ENCODE data around the gene CTNNA1. TPM values are rescaled to one million over a fixed set of nuclear protein-coding genes. Genes with fewer than 3 reads are reported as not detected.

Gene CTNNA1
- total RNA-seq, 4 donors from 2014 or later: 223 to 304 (median 263) TPM

DNA sequence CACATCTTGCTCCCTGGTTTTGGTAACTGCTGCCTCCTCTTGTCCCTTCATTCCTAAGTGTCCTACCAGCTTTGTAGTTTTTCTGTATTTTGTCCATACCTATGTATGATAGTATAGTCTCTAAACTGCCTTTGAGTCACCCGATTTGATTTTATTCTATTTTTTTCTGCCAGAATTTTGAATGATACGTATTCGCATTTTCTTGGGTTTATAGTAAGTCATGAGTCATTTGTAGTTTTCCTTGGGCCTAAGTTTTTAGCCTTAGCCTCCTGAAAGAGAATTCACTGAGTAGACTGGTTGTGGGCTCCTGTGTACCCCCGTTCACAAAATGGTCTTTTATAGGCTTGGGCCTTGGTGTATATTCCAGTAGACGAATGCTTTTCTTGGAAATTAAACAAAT is 62.3 kb downstream of the CTNNA1 start:
- 89 to 91% methylated on average over 5 of the region's 5 CpGs for WGBS, 2 donors
- no peak for TF ChIP-seq POLR2A (IDR thresholded peaks at IDR 0.05)
- TF ChIP-seq, protein P1, sequence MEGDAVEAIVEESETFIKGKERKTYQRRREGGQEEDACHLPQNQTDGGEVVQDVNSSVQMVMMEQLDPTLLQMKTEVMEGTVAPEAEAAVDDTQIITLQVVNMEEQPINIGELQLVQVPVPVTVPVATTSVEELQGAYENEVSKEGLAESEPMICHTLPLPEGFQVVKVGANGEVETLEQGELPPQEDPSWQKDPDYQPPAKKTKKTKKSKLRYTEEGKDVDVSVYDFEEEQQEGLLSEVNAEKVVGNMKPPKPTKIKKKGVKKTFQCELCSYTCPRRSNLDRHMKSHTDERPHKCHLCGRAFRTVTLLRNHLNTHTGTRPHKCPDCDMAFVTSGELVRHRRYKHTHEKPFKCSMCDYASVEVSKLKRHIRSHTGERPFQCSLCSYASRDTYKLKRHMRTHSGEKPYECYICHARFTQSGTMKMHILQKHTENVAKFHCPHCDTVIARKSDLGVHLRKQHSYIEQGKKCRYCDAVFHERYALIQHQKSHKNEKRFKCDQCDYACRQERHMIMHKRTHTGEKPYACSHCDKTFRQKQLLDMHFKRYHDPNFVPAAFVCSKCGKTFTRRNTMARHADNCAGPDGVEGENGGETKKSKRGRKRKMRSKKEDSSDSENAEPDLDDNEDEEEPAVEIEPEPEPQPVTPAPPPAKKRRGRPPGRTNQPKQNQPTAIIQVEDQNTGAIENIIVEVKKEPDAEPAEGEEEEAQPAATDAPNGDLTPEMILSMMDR (IDR thresholded peaks at IDR 0.05): no peak

DNA sequence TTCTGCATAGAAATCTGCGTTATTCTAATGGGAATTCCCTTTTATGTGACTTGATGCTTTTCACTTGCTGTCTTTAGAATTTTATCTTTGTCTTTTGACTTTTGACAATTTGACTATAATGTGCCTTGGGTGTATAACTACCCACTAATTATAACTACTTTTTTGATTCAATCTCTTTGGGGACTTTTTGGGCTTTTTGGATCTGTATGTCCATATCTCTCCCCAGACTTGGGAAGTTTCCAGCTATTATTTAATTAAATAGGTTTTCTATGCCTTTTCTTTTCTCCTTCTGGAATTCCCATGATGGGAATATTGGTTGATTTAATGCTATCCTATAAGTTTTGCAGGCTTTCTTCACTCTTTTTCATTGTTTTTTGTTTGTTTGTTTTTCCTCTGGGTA is 64.0 kb downstream of the CTNNA1 start:
- 97% methylated on average over 1 of the region's 1 CpG for WGBS, 2 donors
- no peak for TF ChIP-seq POLR2A (IDR thresholded peaks at IDR 0.05)
- TF ChIP-seq, protein P1 (IDR thresholded peaks at IDR 0.05): no peak
- intact Hi-C loops (cut with DNase I; ENCODE audit: low total_unique reads): no loop called here
- no peak overlapping the region for H3K4me3 ChIP-seq (ENCODE audit: low read depth, poor library complexity, severe bottlenecking)
- no peak for DNase-seq (ENCODE audit: low spot score in 2 of 2)

More for the DNA sequence above, 62.3 kb downstream of the CTNNA1 start:
- intact Hi-C loops (cut with DNase I; ENCODE audit: low total_unique reads): no loop called here
- no peak for DNase-seq (ENCODE audit: low spot score in 2 of 2)
- no peak overlapping the region for H3K4me3 ChIP-seq (ENCODE audit: low read depth, poor library complexity, severe bottlenecking)

DNA sequence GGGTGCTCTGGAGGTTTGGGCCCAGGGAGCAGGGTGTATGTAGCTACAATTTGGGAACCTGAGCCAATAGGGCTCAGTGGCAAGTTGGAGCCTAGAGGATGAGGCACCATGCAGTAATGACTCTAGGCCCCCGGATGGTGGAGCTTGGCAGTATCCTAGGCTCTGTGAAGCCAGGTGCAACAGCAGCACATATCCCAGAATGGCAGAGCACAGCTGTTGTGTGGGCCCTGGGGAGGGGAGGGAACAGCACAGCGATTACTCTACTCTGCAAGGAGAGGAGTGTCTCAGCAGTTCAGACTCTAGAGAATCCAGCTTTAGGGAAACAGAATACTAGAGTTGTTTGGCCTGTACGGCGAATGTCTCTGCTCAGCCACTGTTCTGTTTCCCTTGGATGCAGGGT is 65.9 kb downstream of the CTNNA1 start:
- TF ChIP-seq POLR2A (IDR thresholded peaks at IDR 0.05): no peak
- intact Hi-C loops (cut with DNase I; ENCODE audit: low total_unique reads): no loop called here
- DNase-seq (ENCODE audit: low spot score in 2 of 2): no peak
- WGBS, 2 donors: 85 to 93% methylated on average over 4 of the region's 4 CpGs
- H3K4me3 ChIP-seq (ENCODE audit: low read depth, poor library complexity, severe bottlenecking): no peak overlapping the region

DNA sequence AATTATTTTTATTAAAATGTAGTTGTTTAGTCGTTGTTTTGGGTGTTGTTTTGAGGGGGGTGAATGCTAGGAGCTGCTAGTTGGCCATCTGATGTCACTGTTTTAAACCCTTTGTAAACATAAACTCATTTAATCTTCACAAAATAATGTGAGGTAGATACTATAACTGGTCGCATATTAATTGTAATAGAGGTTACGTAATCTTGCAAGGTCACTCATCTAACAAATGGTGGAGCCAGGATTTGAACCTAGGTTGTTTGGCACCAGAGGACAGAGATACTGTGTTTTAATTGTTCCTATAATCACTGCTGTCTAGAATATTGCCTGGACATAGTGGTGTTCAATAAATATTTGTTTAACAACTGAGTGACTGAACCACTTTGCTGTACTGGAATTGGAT is 67.5 kb downstream of the CTNNA1 start:
- intact Hi-C loops (cut with DNase I; ENCODE audit: low total_unique reads): no loop called here
- DNase-seq (ENCODE audit: low spot score in 2 of 2): no peak
- 91 to 94% methylated on average over 3 of the region's 3 CpGs for WGBS, 2 donors
- TF ChIP-seq POLR2A (IDR thresholded peaks at IDR 0.05): no peak
- TF ChIP-seq, protein P1 (IDR thresholded peaks at IDR 0.05): no peak
- no peak overlapping the region for H3K4me3 ChIP-seq (ENCODE audit: low read depth, poor library complexity, severe bottlenecking)

GRCh38 chr5:138824516-138824915 is 71.3 kb downstream of the CTNNA1 start:
- no peak for TF ChIP-seq POLR2A (IDR thresholded peaks at IDR 0.05)
- TF ChIP-seq, protein P1 (IDR thresholded peaks at IDR 0.05): no peak

GRCh38 chr5:138824924-138825863 is 72.0 kb downstream of the CTNNA1 start:
- no peak for TF ChIP-seq POLR2A (IDR thresholded peaks at IDR 0.05)
- TF ChIP-seq, protein P1 (IDR thresholded peaks at IDR 0.05): no peak
- WGBS, 2 donors: 56 to 63% methylated on average over 5 of the region's 5 CpGs
- intact Hi-C loops (cut with DNase I; ENCODE audit: low total_unique reads): no loop called here
- no peak for DNase-seq (ENCODE audit: low spot score in 2 of 2)
- H3K4me3 ChIP-seq (ENCODE audit: low read depth, poor library complexity, severe bottlenecking): no peak overlapping the region

More at GRCh38 chr5:138824516-138824915, 71.3 kb downstream of the CTNNA1 start:
- no peak overlapping the region for H3K4me3 ChIP-seq (ENCODE audit: low read depth, poor library complexity, severe bottlenecking)
- no peak for DNase-seq (ENCODE audit: low spot score in 2 of 2)
- WGBS, 2 donors: 67 to 68% methylated on average over 7 of the region's 7 CpGs
- intact Hi-C loops (cut with DNase I; ENCODE audit: low total_unique reads): no loop called here

Data from lower leg skin (tissue), 4 donors.